Kidney (tissue), 14 donors: ENCODE results near the gene DPP10. TPM values are rescaled to one million over a fixed set of nuclear protein-coding genes. Genes with fewer than 3 reads are reported as not detected.

Experiments
- DNase-seq, 5 donors: peaks; one replicate each; pipeline ENCODE4 v3.0.0-alpha.2; 2013 to 2020
- FAIRE-seq: peaks from 2 replicates; lab custom pipeline; 2012; peaks lifted over from hg19 to GRCh38; lab: Jason Lieb, UNC
- H3K27ac ChIP-seq, 2 donors: one replicate each; pipeline ENCODE4 v1.7.0; 2013; ENCODE audit warnings: low read depth in 2 of 2, low read length in 2 of 2, inconsistent platforms in 1 of 2
- H3K27me3 ChIP-seq: one replicate; pipeline ENCODE4 v1.7.1; 2013; ENCODE audit warnings: low read length, inconsistent platforms; ENCODE audit not compliant: control insufficient read depth, insufficient read depth
- H3K36me3 ChIP-seq, 3 donors: one replicate each; pipeline versions ENCODE4 v1.7.0 to v1.7.1; 2013; ENCODE audit warnings: low read length in 3 of 3, control low read depth in 1 of 3, inconsistent platforms in 1 of 3; ENCODE audit not compliant: insufficient read depth in 3 of 3, control insufficient read depth in 2 of 3
- H3K4me1 ChIP-seq, 3 donors: one replicate each; pipeline versions ENCODE4 v1.7.0 to v1.7.1; 2013; ENCODE audit warnings: low read length in 3 of 3, inconsistent platforms in 1 of 3, low read depth in 1 of 3; ENCODE audit not compliant: control insufficient read depth in 2 of 3, insufficient read depth in 2 of 3
- H3K4me3 ChIP-seq, 3 donors: one replicate each; pipeline versions ENCODE4 v1.7.0 to v1.8.1; 2013; ENCODE audit warnings: low read length in 3 of 3, control low read depth in 1 of 3, inconsistent platforms in 1 of 3
- H3K9ac ChIP-seq, 3 donors: one replicate each; pipeline versions ENCODE4 v1.7.0 to v1.7.1; 2013; ENCODE audit warnings: low read length in 3 of 3, control low read depth in 1 of 3, inconsistent platforms in 1 of 3
- H3K9me3 ChIP-seq, 3 donors: one replicate each; pipeline versions ENCODE4 v1.7.0 to v1.7.1; 2013; ENCODE audit warnings: low read length in 3 of 3, control low read depth in 1 of 3, inconsistent platforms in 1 of 3; ENCODE audit not compliant: control insufficient read depth in 2 of 3, insufficient read depth in 1 of 3
- CTCF ChIP-seq: IDR thresholded peaks from 3 replicates; pipeline ENCODE4 v1.5.1; 2012; ENCODE audit warnings: mild to moderate bottlenecking, moderate library complexity, borderline replicate concordance; ENCODE audit not compliant: insufficient read depth; ENCODE audit errors: extremely low read depth
- intact Hi-C: fragments of 100-400 bp; cut with DNase I; formaldehyde crosslinking; loops from one replicate; pipeline ENCODE4 v1.11.1; 2022
- polyA plus RNA-seq: library from polyadenylated mRNA; stranded (reverse); fragments of 350-450 nt; fragmentation: Illumina TruSeq; extraction: RNeasy Lipid Tissue Mini Kit (QIAGEN cat#74804); gene quantifications from one replicate; pipeline ENCODE4 v1.2.3, GENCODE V29; 2014; ENCODE audit warnings: low read depth, low replicate concordance; ENCODE audit not compliant: insufficient read depth
- total RNA-seq: library from RNA; stranded (reverse); fragmentation: NEBNext Ultra II Directional; extraction: Animal tissue kit (Norgen Biotek cat#: 25700); gene quantifications from one replicate; pipeline ENCODE4 v1.2.1, GENCODE V29; 2021
- donor health status: control.
- donor health status: control.
- donor health status: control.
- donor health status: control.
- donor health status: control.
- donor health status: DM: yes; HTN: yes; CAD: no.
- donor health status: Normal renal cell carcinoma (clear cell type).

DPP10 gene
- total and polyA plus RNA-seq, 2 donors from 2014 or later, result 0.67 TPM; not detected in 1

GRCh38 chr2:114940785-114941458, 498.5 kb downstream of the DPP10 start:
- H3K4me1 ChIP-seq, result no peaks in the 10 kb centered on the region
- FAIRE-seq (no peak), DNase-seq (no peak)
- H3K4me3 ChIP-seq, result no peak overlapping the region
- TF ChIP-seq CTCF, result no peak
- H3K9me3 ChIP-seq, result no peaks in the 10 kb centered on the region
- no peak overlapping the region for H3K9ac ChIP-seq
- no peaks in the 10 kb centered on the region for H3K27me3 ChIP-seq
- intact Hi-C loops, result no loop called here
- no peaks in the 10 kb centered on the region for H3K36me3 ChIP-seq
- no peak overlapping the region for H3K27ac ChIP-seq

- no peak for TF ChIP-seq CTCF
- Histone ChIP-seq H3K27ac (no peak overlapping the region), H3K9ac (no peak overlapping the region), H3K27me3 (no peaks in the 10 kb centered on the region), H3K4me1 (no peaks in the 10 kb centered on the region), H3K4me3 (no peak overlapping the region), H3K9me3 (no peaks in the 10 kb centered on the region), H3K36me3 (no peaks in the 10 kb centered on the region)
- FAIRE-seq, result no peak
- intact Hi-C loops, result no loop called here
- DNase-seq, result no peak
These were observed 506.9 kb downstream of the DPP10 start for GRCh38 chr2:114949228-114949804.

GRCh38 chr2:114960389-114960788, 517.9 kb downstream of the DPP10 start:
- Histone ChIP-seq H3K27ac (no peak overlapping the region), H3K4me3 (no peak overlapping the region), H3K27me3 (no peaks in the 10 kb centered on the region), H3K9me3 (no peaks in the 10 kb centered on the region), H3K4me1 (no peaks in the 10 kb centered on the region), H3K9ac (no peak overlapping the region), H3K36me3 (no peaks in the 10 kb centered on the region)
- TF ChIP-seq CTCF, result no peak
- FAIRE-seq, result no peak
- DNase-seq, result no peak
- intact Hi-C loops, result no loop called here

- Histone ChIP-seq H3K9ac (no peak overlapping the region), H3K4me1 (no peaks in the 10 kb centered on the region), H3K4me3 (no peak overlapping the region), H3K36me3 (no peaks in the 10 kb centered on the region), H3K27ac (no peak overlapping the region), H3K27me3 (no peaks in the 10 kb centered on the region), H3K9me3 (no peaks in the 10 kb centered on the region)
- DNase-seq (no peak), FAIRE-seq (no peak)
- no peak for TF ChIP-seq CTCF
- intact Hi-C loops, result no loop called here
These were observed 520.1 kb downstream of the DPP10 start for GRCh38 chr2:114962532-114962931.
